Colonic mucosa (tissue), 4 donors: ENCODE results near the gene XXYLT1. TPM values are rescaled to one million over a fixed set of nuclear protein-coding genes. Genes with fewer than 3 reads are reported as not detected.

Source experiments
- DNase-seq: peaks from one replicate; pipeline ENCODE4 v3.0.0-alpha.2; 2020
- H3K27ac ChIP-seq: fragments of 200-600 bp; one replicate; pipeline ENCODE4 v1.8.0; 2021
- H3K27me3 ChIP-seq: fragments of 200-600 bp; one replicate; pipeline ENCODE4 v1.8.0; 2021
- H3K36me3 ChIP-seq: fragments of 200-600 bp; one replicate; pipeline ENCODE4 v1.8.0; 2021
- H3K4me1 ChIP-seq: fragments of 200-600 bp; one replicate; pipeline ENCODE4 v1.8.0; 2021; ENCODE audit warnings: mild to moderate bottlenecking
- H3K4me3 ChIP-seq: fragments of 200-600 bp; one replicate; pipeline ENCODE4 v1.8.0; 2021
- H3K9ac ChIP-seq, 2 donors: one replicate each; pipeline ENCODE4 v1.7.0; 2013; ENCODE audit warnings: control low read depth in 2 of 2, low read depth in 2 of 2, low read length in 2 of 2
- H3K9me3 ChIP-seq: fragments of 200-600 bp; one replicate; pipeline ENCODE4 v1.8.0; 2021
- CTCF ChIP-seq: fragments of 200-600 bp; IDR thresholded peaks from one replicate; pipeline ENCODE4 v1.8.0; 2022; ENCODE audit warnings: antibody characterized with exemption, mild to moderate bottlenecking
- intact Hi-C: fragments of 100-400 bp; cut with DNase I; formaldehyde crosslinking; loops from one replicate; pipeline ENCODE4 v1.14.1; 2022
- total RNA-seq, 2 donors: library from RNA; stranded (reverse); fragmentation: NEBNext Ultra II Directional in 1 of 2; extraction: Animal tissue kit (Norgen Biotek cat#: 25700) in 1 of 2; gene quantifications; one replicate each; pipeline ENCODE4 v1.2.1, GENCODE V29; 2021
- donor health status: healthy.
- donor health status: DM: no; HTN: no; CAD: no.
- donor health status: DM: no; HTN: no; CAD: no.

XXYLT1 gene
- total RNA-seq, 2 donors from 2014 or later, result 8.3 to 10.9 TPM

- no peaks in the 10 kb centered on the region for H3K4me1 ChIP-seq
- no peak for TF ChIP-seq CTCF
- H3K27me3 ChIP-seq, result no peaks in the 10 kb centered on the region
- H3K36me3 ChIP-seq, result no peaks in the 10 kb centered on the region
- no peak overlapping the region for H3K9ac ChIP-seq
- H3K9me3 ChIP-seq, result no peaks in the 10 kb centered on the region
- intact Hi-C loops, result no loop called here
- no peak overlapping the region for H3K4me3 ChIP-seq
- DNase-seq, result no peak
- H3K27ac ChIP-seq, result no peak overlapping the region
These were observed 227.2 kb downstream of the XXYLT1 start for GRCh38 chr3:195043607-195044339.

DNA sequence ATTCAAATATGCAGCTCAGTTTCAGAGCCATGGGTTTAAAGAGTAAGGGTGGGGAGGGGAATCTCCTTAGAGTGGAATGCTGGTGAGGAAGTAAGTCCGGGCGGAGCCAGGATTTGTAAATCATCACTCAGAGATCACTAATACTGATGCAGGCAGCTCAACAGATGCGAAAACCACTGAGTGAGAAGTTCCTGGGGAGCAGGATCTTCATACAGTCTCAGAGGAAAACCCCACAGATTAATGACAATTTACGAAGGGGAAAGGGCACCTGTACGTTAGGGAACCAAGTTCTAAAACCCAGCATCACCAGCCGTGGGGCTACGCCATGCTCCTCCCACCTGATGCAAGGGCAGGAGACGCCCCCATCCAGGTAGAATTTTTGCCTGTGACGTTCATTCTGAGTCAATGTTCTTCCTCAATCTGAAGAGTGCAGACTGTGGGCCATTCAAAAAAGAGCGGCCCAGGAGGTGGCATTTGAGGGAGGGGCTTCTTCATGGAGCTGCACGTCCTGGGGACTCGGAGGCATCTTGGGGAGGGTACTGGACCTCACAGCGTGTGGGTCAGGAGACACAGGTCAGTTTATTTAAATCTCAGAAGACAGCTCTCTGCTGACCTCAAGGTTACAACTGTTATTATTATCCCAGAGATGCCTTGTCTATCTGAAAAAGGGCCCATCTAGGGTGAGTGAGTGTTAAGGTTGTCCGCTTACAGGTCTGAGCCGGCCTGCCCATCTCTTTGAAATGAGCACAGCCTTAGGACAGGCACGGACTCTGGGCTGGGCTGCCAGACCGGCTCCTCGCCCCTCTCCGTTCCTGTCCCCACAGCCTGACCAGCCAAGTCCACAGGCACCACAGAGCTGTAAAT lies 228.0 kb downstream of the XXYLT1 start:
- Histone ChIP-seq H3K4me3 (no peak overlapping the region), H3K27ac (no peak overlapping the region), H3K36me3 (no peaks in the 10 kb centered on the region), H3K27me3 (no peaks in the 10 kb centered on the region), H3K9ac (no peak overlapping the region), H3K4me1 (no peaks in the 10 kb centered on the region), H3K9me3 (no peaks in the 10 kb centered on the region)
- intact Hi-C loops, result no loop called here
- TF ChIP-seq CTCF, result no peak
- DNase-seq, result no peak

DNA sequence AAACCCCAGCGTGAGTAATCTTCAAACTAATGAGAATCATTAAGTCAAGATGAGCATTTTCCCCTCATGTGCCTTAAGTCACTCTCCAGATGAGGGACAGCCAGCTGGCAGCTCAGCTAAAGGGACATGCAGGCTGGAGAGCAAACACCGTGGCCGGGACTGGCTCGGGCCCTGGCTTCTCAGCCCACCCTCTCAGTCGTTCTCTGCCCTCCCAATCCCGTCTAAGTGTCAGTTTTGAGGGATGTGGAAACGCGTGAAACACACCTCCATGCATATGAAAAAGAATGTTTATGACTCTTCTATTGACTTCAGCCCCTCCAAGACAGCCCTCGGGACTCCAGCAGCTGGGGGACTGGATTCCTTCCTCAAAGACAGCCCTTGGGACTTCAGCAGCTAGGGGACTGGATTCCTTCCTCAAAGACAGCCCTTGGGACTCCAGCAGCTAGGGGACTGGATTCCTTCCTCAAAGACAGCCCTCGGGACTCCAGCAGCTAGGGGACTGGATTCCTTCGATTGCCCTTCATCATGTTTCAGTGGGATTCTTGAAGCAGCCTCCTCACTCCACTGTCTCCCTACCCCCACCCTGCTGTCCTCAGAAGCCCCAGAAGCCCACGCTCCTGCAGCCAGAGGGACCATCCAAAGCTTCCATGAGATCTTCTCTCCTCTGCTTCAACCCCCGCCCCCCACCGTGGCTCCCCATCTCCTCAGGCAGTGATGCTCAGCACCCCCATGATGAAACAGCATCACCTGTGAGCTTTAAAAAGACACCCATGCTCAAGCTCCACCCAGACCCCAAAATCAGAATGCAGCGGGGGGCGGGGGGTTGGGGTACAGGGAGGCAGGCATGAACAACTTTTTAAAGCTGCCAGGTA lies 228.9 kb downstream of the XXYLT1 start:
- TF ChIP-seq CTCF, result no peak
- Histone ChIP-seq H3K27ac (no peak overlapping the region), H3K9me3 (no peaks in the 10 kb centered on the region), H3K4me1 (no peaks in the 10 kb centered on the region), H3K27me3 (no peaks in the 10 kb centered on the region), H3K9ac (no peak overlapping the region), H3K36me3 (no peaks in the 10 kb centered on the region), H3K4me3 (no peak overlapping the region)
- DNase-seq, result no peak
- intact Hi-C loops, result no loop called here

GRCh38 chr3:195040773-195041520 lies 230.0 kb downstream of the XXYLT1 start:
- Histone ChIP-seq H3K9me3 (no peaks in the 10 kb centered on the region), H3K27ac (no peak overlapping the region), H3K4me1 (no peaks in the 10 kb centered on the region), H3K27me3 (no peaks in the 10 kb centered on the region), H3K36me3 (no peaks in the 10 kb centered on the region), H3K4me3 (no peak overlapping the region), H3K9ac (no peak overlapping the region)
- no peak for DNase-seq
- no peak for TF ChIP-seq CTCF
- intact Hi-C loops, result no loop called here
